Stomach (tissue), 9 donors: Measurements from ENCODE around the gene MTFP1. TPM values are rescaled to one million over a fixed set of nuclear protein-coding genes. Genes with fewer than 3 reads are reported as not detected.

Experiments
- DNase-seq, 2 donors: peaks; one replicate each; pipeline versions ENCODE4 v3.0.0 to v3.0.0-alpha.2; 2013 to 2019
- H3K27ac ChIP-seq, 5 donors: fragments of 200-600 bp in 4 of 5; sonication (generic) in 4 of 5; one replicate each; pipeline ENCODE4 v1.5.1; 2013 to 2019; ENCODE audit warnings: mild to moderate bottlenecking in 1 of 5, moderate library complexity in 1 of 5
- H3K27me3 ChIP-seq, 3 donors: fragments of 200-600 bp; sonication (generic); one replicate each; pipeline ENCODE4 v1.5.1; 2017 to 2019; ENCODE audit warnings: mixed run types in 1 of 3
- H3K36me3 ChIP-seq, 4 donors: fragments of 200-600 bp; sonication (generic); 1 replicate in 3 of 4; 2 replicates in 1 of 4; pipeline ENCODE4 v1.5.1; 2016 to 2019
- H3K4me1 ChIP-seq, 4 donors: fragments of 200-600 bp; sonication (generic); one replicate each; pipeline ENCODE4 v1.5.1; 2016 to 2019
- H3K4me3 ChIP-seq, 4 donors: fragments of 200-600 bp; sonication (generic) in 3 of 4; one replicate each; pipeline ENCODE4 v1.5.1; 2016 to 2019; ENCODE audit warnings: mild to moderate bottlenecking in 1 of 4
- H3K9me3 ChIP-seq, 4 donors: fragments of 200-600 bp; sonication (generic); one replicate each; pipeline ENCODE4 v1.5.1; 2016 to 2019
- CTCF ChIP-seq, 7 experiments: fragments of 450-650 bp in 4 of 7; fragments of 200-600 bp in 3 of 7; sonication (generic) in 3 of 7; IDR thresholded peaks; one replicate each; pipeline ENCODE4 v1.5.1; 2016 to 2019; ENCODE audit warnings: antibody characterized with exemption in 7 of 7, control low read depth in 2 of 7, mild to moderate bottlenecking in 1 of 7
- EP300 ChIP-seq: sonication (generic); formaldehyde crosslinking; IDR thresholded peaks from one replicate; pipeline ENCODE4 v1.6.1; 2017; ENCODE audit warnings: antibody characterized with exemption
- POLR2A ChIP-seq, 4 donors: fragments of 450-650 bp; IDR thresholded peaks; one replicate each; pipeline ENCODE4 v1.6.1; 2016; ENCODE audit warnings: antibody characterized with exemption in 4 of 4, control low read depth in 2 of 4, mild to moderate bottlenecking in 1 of 4, moderate library complexity in 1 of 4
- POLR2AphosphoS5 ChIP-seq, 3 donors: sonication (generic); formaldehyde crosslinking; IDR thresholded peaks; one replicate each; pipeline ENCODE4 v1.6.1; 2016; ENCODE audit warnings: antibody characterized with exemption in 3 of 3
- WGBS, 5 donors: extraction: QIAGEN DNeasy Blood & Tissue Kit in 3 of 5; methylation state at CpG; one replicate each; pipeline versions ENCODE4 v1.1.5 to v1.1.7; 2013 to 2018; 5-methylcytosine and 5-hydroxymethylcytosine counted together
- intact Hi-C: fragments of 100-400 bp; cut with DNase I; formaldehyde crosslinking; loops from one replicate; pipeline ENCODE4 v1.15.1; 2023; ENCODE audit warnings: low total_unique reads
- polyA plus RNA-seq, 3 donors: library from polyadenylated mRNA; stranded (reverse); fragments of 200-250 nt; gene quantifications; one replicate each; pipeline ENCODE4 v1.2.3, GENCODE V29; 2013
- total RNA-seq, 5 donors: library from RNA; depleted of rRNA; stranded (reverse); fragments of >200 nt; gene quantifications; one replicate each; pipeline versions ENCODE4 v1.1.0 to v1.2.3, GENCODE V29; 2014 to 2016
- donor health status: healthy with polysubstance abuse.
- donor health status: Bipolar disorder and iron deficiency.
- donor health status: healthy.

The MTFP1 gene
- total and polyA plus RNA-seq, 8 donors = 1.8 to 45.0 (median 14.8) TPM; not detected in 1

GRCh38 chr22:30439226-30439625, 13.7 kb downstream of the MTFP1 start:
- DNase-seq = no peak
- intact Hi-C loops = no loop called here
- Histone ChIP-seq H3K4me3 (no peak overlapping the region), H3K27ac (no peak overlapping the region), H3K9me3 (no peaks in the 10 kb centered on the region), H3K27me3 (peaks cover 0 to 25% (median 0%) of the 10 kb centered on the region in 3 donors), H3K36me3 (no peaks in the 10 kb centered on the region), H3K4me1 (peaks cover 0 to 9% (median 2%) of the 10 kb centered on the region in 4 donors)
- 70 to 84% (median 79%) methylated on average over 4 of the region's 4 CpGs for WGBS, 5 donors
- no peak for TF ChIP-seq CTCF (IDR thresholded peaks at IDR 0.05)
- no peak for TF ChIP-seq EP300
- no peak for TF ChIP-seq POLR2A (IDR thresholded peaks at IDR 0.05)
- TF ChIP-seq POLR2AphosphoS5 (IDR thresholded peaks at IDR 0.05) = no peak

- H3K36me3 ChIP-seq = no peaks in the 10 kb centered on the region
- peaks cover 0 to 28% (median 0%) of the 10 kb centered on the region in 3 donors for H3K27me3 ChIP-seq
- intact Hi-C loops = no loop called here
- H3K4me1 ChIP-seq = peaks cover 0 to 9% (median 2%) of the 10 kb centered on the region in 4 donors
- H3K4me3 ChIP-seq = no peak overlapping the region
- no peak overlapping the region for H3K27ac ChIP-seq
- DNase-seq = no peak
- H3K9me3 ChIP-seq = no peaks in the 10 kb centered on the region
- TF ChIP-seq EP300 = no peak
- TF ChIP-seq POLR2AphosphoS5 (IDR thresholded peaks at IDR 0.05) = no peak
- TF ChIP-seq POLR2A (IDR thresholded peaks at IDR 0.05) = no peak
- no peak for TF ChIP-seq CTCF (IDR thresholded peaks at IDR 0.05)
- WGBS, 5 donors = 73 to 94% (median 81%) methylated on average over 6 to 11 of the region's 11 CpGs
Measured at GRCh38 chr22:30439836-30440235, 14.3 kb downstream of the MTFP1 start.

GRCh38 chr22:30441088-30441487, 15.5 kb downstream of the MTFP1 start:
- intact Hi-C loops = no loop called here
- no peak for DNase-seq
- 69 to 80% (median 75%) methylated on average over 9 of the region's 9 CpGs for WGBS, 5 donors
- peaks cover 0 to 9% (median 5%) of the 10 kb centered on the region in 4 donors for H3K4me1 ChIP-seq
- no peak overlapping the region for H3K4me3 ChIP-seq
- H3K36me3 ChIP-seq = no peaks in the 10 kb centered on the region
- no peak overlapping the region for H3K27ac ChIP-seq
- peaks cover 0 to 41% (median 0%) of the 10 kb centered on the region in 3 donors for H3K27me3 ChIP-seq
- H3K9me3 ChIP-seq = no peaks in the 10 kb centered on the region
- no peak for TF ChIP-seq POLR2A (IDR thresholded peaks at IDR 0.05)
- TF ChIP-seq CTCF (IDR thresholded peaks at IDR 0.05) = no peak
- no peak for TF ChIP-seq EP300
- TF ChIP-seq POLR2AphosphoS5 (IDR thresholded peaks at IDR 0.05) = no peak

GRCh38 chr22:30444632-30445437, 19.3 kb downstream of the MTFP1 start:
- WGBS, 5 donors = 16 to 26% (median 17%) methylated on average over 11 of the region's 11 CpGs
- peak; percentile 67 to 68 for DNase-seq
- Histone ChIP-seq H3K4me3 (no peak overlapping the region), H3K4me1 (peaks cover 0 to 9% (median 5%) of the 10 kb centered on the region in 4 donors), H3K36me3 (no peaks in the 10 kb centered on the region), H3K27me3 (peaks cover 0 to 46% (median 0%) of the 10 kb centered on the region in 3 donors), H3K9me3 (no peaks in the 10 kb centered on the region), H3K27ac (no peak overlapping the region)
- TF ChIP-seq EP300 (no peak), POLR2A (IDR thresholded peaks at IDR 0.05) (no peak), CTCF (IDR thresholded peaks at IDR 0.05) (peak in 5 of 7 experiments; percentile 64 to 84 (median 77)), POLR2AphosphoS5 (IDR thresholded peaks at IDR 0.05) (peak in 1 of 3 donors; percentile 9)
- intact Hi-C loops = no loop called here
